Stomach (tissue), 9 donors: ENCODE results near the gene HDAC3. TPM values are rescaled to one million over a fixed set of nuclear protein-coding genes. Genes with fewer than 3 reads are reported as not detected.

Source experiments
- DNase-seq, 2 donors: peaks; one replicate each; pipeline versions ENCODE4 v3.0.0 to v3.0.0-alpha.2; 2013 to 2019
- H3K27ac ChIP-seq, 5 donors: fragments of 200-600 bp in 4 of 5; sonication (generic) in 4 of 5; one replicate each; pipeline ENCODE4 v1.5.1; 2013 to 2019; ENCODE audit warnings: mild to moderate bottlenecking in 1 of 5, moderate library complexity in 1 of 5
- H3K27me3 ChIP-seq, 3 donors: fragments of 200-600 bp; sonication (generic); one replicate each; pipeline ENCODE4 v1.5.1; 2017 to 2019; ENCODE audit warnings: mixed run types in 1 of 3
- H3K36me3 ChIP-seq, 4 donors: fragments of 200-600 bp; sonication (generic); 1 replicate in 3 of 4; 2 replicates in 1 of 4; pipeline ENCODE4 v1.5.1; 2016 to 2019
- H3K4me1 ChIP-seq, 4 donors: fragments of 200-600 bp; sonication (generic); one replicate each; pipeline ENCODE4 v1.5.1; 2016 to 2019
- H3K4me3 ChIP-seq, 4 donors: fragments of 200-600 bp; sonication (generic) in 3 of 4; one replicate each; pipeline ENCODE4 v1.5.1; 2016 to 2019; ENCODE audit warnings: mild to moderate bottlenecking in 1 of 4
- H3K9me3 ChIP-seq, 4 donors: fragments of 200-600 bp; sonication (generic); one replicate each; pipeline ENCODE4 v1.5.1; 2016 to 2019
- CTCF ChIP-seq, 7 experiments: fragments of 450-650 bp in 4 of 7; fragments of 200-600 bp in 3 of 7; sonication (generic) in 3 of 7; IDR thresholded peaks; one replicate each; pipeline ENCODE4 v1.5.1; 2016 to 2019; ENCODE audit warnings: antibody characterized with exemption in 7 of 7, control low read depth in 2 of 7, mild to moderate bottlenecking in 1 of 7
- EP300 ChIP-seq: sonication (generic); formaldehyde crosslinking; IDR thresholded peaks from one replicate; pipeline ENCODE4 v1.6.1; 2017; ENCODE audit warnings: antibody characterized with exemption
- POLR2A ChIP-seq, 4 donors: fragments of 450-650 bp; IDR thresholded peaks; one replicate each; pipeline ENCODE4 v1.6.1; 2016; ENCODE audit warnings: antibody characterized with exemption in 4 of 4, control low read depth in 2 of 4, mild to moderate bottlenecking in 1 of 4, moderate library complexity in 1 of 4
- POLR2AphosphoS5 ChIP-seq, 3 donors: sonication (generic); formaldehyde crosslinking; IDR thresholded peaks; one replicate each; pipeline ENCODE4 v1.6.1; 2016; ENCODE audit warnings: antibody characterized with exemption in 3 of 3
- WGBS, 5 donors: extraction: QIAGEN DNeasy Blood & Tissue Kit in 3 of 5; methylation state at CpG; one replicate each; pipeline versions ENCODE4 v1.1.5 to v1.1.7; 2013 to 2018; 5-methylcytosine and 5-hydroxymethylcytosine counted together
- intact Hi-C: fragments of 100-400 bp; cut with DNase I; formaldehyde crosslinking; loops from one replicate; pipeline ENCODE4 v1.15.1; 2023; ENCODE audit warnings: low total_unique reads
- polyA plus RNA-seq, 3 donors: library from polyadenylated mRNA; stranded (reverse); fragments of 200-250 nt; gene quantifications; one replicate each; pipeline ENCODE4 v1.2.3, GENCODE V29; 2013
- total RNA-seq, 5 donors: library from RNA; depleted of rRNA; stranded (reverse); fragments of >200 nt; gene quantifications; one replicate each; pipeline versions ENCODE4 v1.1.0 to v1.2.3, GENCODE V29; 2014 to 2016
- donor health status: healthy with polysubstance abuse.
- donor health status: Bipolar disorder and iron deficiency.
- donor health status: healthy.

The HDAC3 gene
- total and polyA plus RNA-seq, 8 donors = 34.7 to 64.3 (median 45.4) TPM

- 43 to 72% (median 50%) methylated on average over 3 of the region's 3 CpGs for WGBS, 5 donors
These were observed 27.6 kb downstream of the HDAC3 start for GRCh38 chr5:141609044-141609443.

GRCh38 chr5:141608557-141608956 is 28.1 kb downstream of the HDAC3 start:
- TF ChIP-seq POLR2A (IDR thresholded peaks at IDR 0.05) = no peak
- no peak for TF ChIP-seq CTCF (IDR thresholded peaks at IDR 0.05)
- TF ChIP-seq POLR2AphosphoS5 (IDR thresholded peaks at IDR 0.05) = no peak
- TF ChIP-seq EP300 = no peak
- peak overlapping the region in 4 of 5 donors; percentile 30 to 78 (median 44) for H3K27ac ChIP-seq
- H3K9me3 ChIP-seq = no peaks in the 10 kb centered on the region
- intact Hi-C loops = no loop called here
- DNase-seq = peak in 1 of 2 donors; percentile 36
- no peaks in the 10 kb centered on the region for H3K27me3 ChIP-seq
- peaks cover 51 to 98% (median 73%) of the 10 kb centered on the region in 4 donors for H3K4me1 ChIP-seq
- no peak overlapping the region for H3K4me3 ChIP-seq
- no peaks in the 10 kb centered on the region for H3K36me3 ChIP-seq
- WGBS, 5 donors = 11 to 43% (median 33%) methylated on average over 1 of the region's 1 CpG

More at GRCh38 chr5:141609044-141609443, 27.6 kb downstream of the HDAC3 start:
- intact Hi-C loops = no loop called here
- DNase-seq = no peak
- Histone ChIP-seq H3K36me3 (no peaks in the 10 kb centered on the region), H3K27ac (peak overlapping the region in 4 of 5 donors; percentile 30 to 78 (median 44)), H3K9me3 (no peaks in the 10 kb centered on the region), H3K4me1 (peaks cover 46 to 98% (median 73%) of the 10 kb centered on the region in 4 donors), H3K4me3 (no peak overlapping the region), H3K27me3 (no peaks in the 10 kb centered on the region)
- no peak for TF ChIP-seq EP300
- no peak for TF ChIP-seq POLR2AphosphoS5 (IDR thresholded peaks at IDR 0.05)
- TF ChIP-seq CTCF (IDR thresholded peaks at IDR 0.05) = no peak
- no peak for TF ChIP-seq POLR2A (IDR thresholded peaks at IDR 0.05)

GRCh38 chr5:141608046-141608445 is 28.6 kb downstream of the HDAC3 start:
- Histone ChIP-seq H3K27me3 (no peaks in the 10 kb centered on the region), H3K36me3 (no peaks in the 10 kb centered on the region), H3K27ac (peak overlapping the region; percentile 30 to 78 (median 45)), H3K4me3 (no peak overlapping the region), H3K4me1 (peaks cover 52 to 97% (median 70%) of the 10 kb centered on the region in 4 donors), H3K9me3 (no peaks in the 10 kb centered on the region)
- TF ChIP-seq POLR2AphosphoS5 (IDR thresholded peaks at IDR 0.05) (no peak), POLR2A (IDR thresholded peaks at IDR 0.05) (no peak), EP300 (no peak), CTCF (IDR thresholded peaks at IDR 0.05) (no peak)
- WGBS, 5 donors = 54 to 80% (median 71%) methylated on average over 2 of the region's 2 CpGs
- DNase-seq = no peak
- intact Hi-C loops = no loop called here

GRCh38 chr5:141605523-141606277 is 30.9 kb downstream of the HDAC3 start:
- Histone ChIP-seq H3K27me3 (no peaks in the 10 kb centered on the region), H3K36me3 (no peaks in the 10 kb centered on the region), H3K27ac (peak overlapping the region; percentile 24 to 78 (median 62)), H3K4me3 (no peak overlapping the region), H3K9me3 (no peaks in the 10 kb centered on the region), H3K4me1 (peaks cover 44 to 96% (median 58%) of the 10 kb centered on the region in 4 donors)
- TF ChIP-seq EP300 (no peak), POLR2AphosphoS5 (IDR thresholded peaks at IDR 0.05) (peak in 2 of 3 donors; percentile 19 to 26), CTCF (IDR thresholded peaks at IDR 0.05) (no peak)
- WGBS, 5 donors = 57 to 84% (median 64%) methylated on average over 6 of the region's 6 CpGs
- DNase-seq = peak; percentile 46 to 80
- intact Hi-C loops = no loop called here
